ENCODE data around the gene PSKH1.
A peak's percentile ranks its signal among the peaks of the same experiment; 100 is the strongest.

PSKH1 gene

DNA sequence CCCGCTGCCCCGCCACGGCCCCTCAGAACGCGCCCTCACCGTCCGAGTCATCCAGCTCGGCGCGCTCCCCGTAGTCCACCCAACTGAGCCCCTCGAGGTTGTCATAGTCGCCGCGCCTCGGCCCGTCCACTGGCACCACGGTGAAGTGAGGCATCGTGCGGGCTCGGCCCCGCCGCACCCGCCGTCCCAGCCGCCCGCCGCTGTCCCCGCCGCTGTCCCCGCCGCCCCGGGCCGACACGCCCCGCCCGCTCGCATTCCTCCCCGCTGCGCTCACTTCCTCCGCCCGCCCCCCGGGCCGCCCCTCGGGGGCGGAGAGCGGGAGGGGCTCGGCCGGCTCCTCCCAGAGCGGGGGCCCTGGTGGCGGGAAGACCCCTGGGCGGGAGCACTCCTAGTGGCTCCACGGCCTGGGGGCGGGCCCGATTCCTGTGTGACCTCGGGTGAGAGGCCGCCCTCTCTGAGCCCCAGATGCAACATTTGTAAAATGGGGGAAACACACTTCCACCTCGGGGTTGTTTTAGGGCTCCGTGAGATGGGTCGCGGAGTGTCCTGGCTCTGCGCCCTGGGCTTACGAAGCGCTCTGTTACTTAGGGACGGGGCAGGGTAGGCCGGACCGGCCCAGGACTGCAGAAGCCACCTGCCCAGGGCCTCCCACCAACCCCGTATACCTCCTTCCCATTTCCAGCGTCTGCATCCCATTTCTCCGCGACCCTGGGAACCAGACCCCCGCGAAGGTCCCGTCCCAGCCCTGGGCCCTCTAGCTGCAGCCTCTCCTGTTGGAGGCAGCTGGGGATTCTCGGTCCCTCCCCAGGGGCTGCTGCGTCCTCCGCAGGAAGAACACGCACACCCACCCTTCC lies 75.6 kb downstream of the PSKH1 start, which contains the start of gene SLC12A4 (continued):
- no peak for TF ChIP-seq ZNF19 (tag by site-specific recombination; IDR thresholded peaks at IDR 0.05; ENCODE audit: low read depth)
- TF ChIP-seq, protein P1, sequence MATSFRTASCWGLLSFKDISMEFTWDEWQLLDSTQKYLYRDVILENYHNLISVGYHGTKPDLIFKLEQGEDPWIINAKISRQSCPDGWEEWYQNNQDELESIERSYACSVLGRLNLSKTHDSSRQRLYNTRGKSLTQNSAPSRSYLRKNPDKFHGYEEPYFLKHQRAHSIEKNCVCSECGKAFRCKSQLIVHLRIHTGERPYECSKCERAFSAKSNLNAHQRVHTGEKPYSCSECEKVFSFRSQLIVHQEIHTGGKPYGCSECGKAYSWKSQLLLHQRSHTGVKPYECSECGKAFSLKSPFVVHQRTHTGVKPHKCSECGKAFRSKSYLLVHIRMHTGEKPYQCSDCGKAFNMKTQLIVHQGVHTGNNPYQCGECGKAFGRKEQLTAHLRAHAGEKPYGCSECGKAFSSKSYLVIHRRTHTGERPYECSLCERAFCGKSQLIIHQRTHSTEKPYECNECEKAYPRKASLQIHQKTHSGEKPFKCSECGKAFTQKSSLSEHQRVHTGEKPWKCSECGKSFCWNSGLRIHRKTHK (tag by site-specific recombination; IDR thresholded peaks at IDR 0.05) = no peak
- no peak for TF ChIP-seq PRDM6 (tag by site-specific recombination; IDR thresholded peaks at IDR 0.05)
- TF ChIP-seq ZNF624 (tag by site-specific recombination; IDR thresholded peaks at IDR 0.05) = no peak
- TF ChIP-seq ZNF518A (tag by site-specific recombination; conservative IDR thresholded peaks at IDR 0.05; ENCODE audit: low read depth) = no peak
- TF ChIP-seq KLF1 (tag by site-specific recombination; IDR thresholded peaks at IDR 0.05) = peak; percentile 73
- TF ChIP-seq PRDM4 (tag by site-specific recombination; IDR thresholded peaks at IDR 0.05) = no peak
- TF ChIP-seq ZNF521 (tag by site-specific recombination; IDR thresholded peaks at IDR 0.05) = no peak
- TF ChIP-seq ZSCAN30 (tag by site-specific recombination; IDR thresholded peaks at IDR 0.05) = peak; percentile 32
- TF ChIP-seq ZNF785 (tag by site-specific recombination; IDR thresholded peaks at IDR 0.05) = no peak
- TF ChIP-seq ZNF621 (tag by site-specific recombination; IDR thresholded peaks at IDR 0.05) = no peak
- TF ChIP-seq ZIC2 (tag by site-specific recombination; IDR thresholded peaks at IDR 0.05) = peak; percentile 51; the same call in 1 of the 2 replicates
- TF ChIP-seq ZNF140 (tag by site-specific recombination; IDR thresholded peaks at IDR 0.05) = no peak
- peak; percentile 68 for TF ChIP-seq SP7 (tag by site-specific recombination; IDR thresholded peaks at IDR 0.05)
- TF ChIP-seq ZNF830 (tag by site-specific recombination; IDR thresholded peaks at IDR 0.05; ENCODE audit: low read depth) = no peak
- TF ChIP-seq HOXC10 (CRISPR knock-in tag; IDR thresholded peaks at IDR 0.05) = no peak
- TF ChIP-seq ZNF837 (tag by site-specific recombination; IDR thresholded peaks at IDR 0.05) = no peak
- TF ChIP-seq MZF1 (tag by site-specific recombination; IDR thresholded peaks at IDR 0.05; ENCODE audit: borderline replicate concordance) = no peak; the same call in 1 of the 2 replicates
- no peak for TF ChIP-seq TRIM28 (IDR thresholded peaks at IDR 0.05; ENCODE audit: borderline replicate concordance, low read length)
- 0 out of 2 replicates have a peak, but pooled peaks have one; percentile 17 for TF ChIP-seq ZBTB48 (tag by site-specific recombination; IDR thresholded peaks at IDR 0.05)
- no peak for TF ChIP-seq ZNF529 (tag by site-specific recombination; IDR thresholded peaks at IDR 0.05; ENCODE audit: insufficient replicate concordance)
- TF ChIP-seq ZFP69B (tag by site-specific recombination; IDR thresholded peaks at IDR 0.05) = 0 out of 2 replicates have a peak, but pooled peaks have one; percentile 17
- TF ChIP-seq ZNF701 (tag by site-specific recombination; IDR thresholded peaks at IDR 0.05) = no peak
- no peak for TF ChIP-seq MEIS1 (CRISPR knock-in tag; IDR thresholded peaks at IDR 0.05; ENCODE audit: borderline replicate concordance)
- TF ChIP-seq ZNF112 (tag by site-specific recombination; IDR thresholded peaks at IDR 0.05) = no peak
- TF ChIP-seq, protein P2, sequence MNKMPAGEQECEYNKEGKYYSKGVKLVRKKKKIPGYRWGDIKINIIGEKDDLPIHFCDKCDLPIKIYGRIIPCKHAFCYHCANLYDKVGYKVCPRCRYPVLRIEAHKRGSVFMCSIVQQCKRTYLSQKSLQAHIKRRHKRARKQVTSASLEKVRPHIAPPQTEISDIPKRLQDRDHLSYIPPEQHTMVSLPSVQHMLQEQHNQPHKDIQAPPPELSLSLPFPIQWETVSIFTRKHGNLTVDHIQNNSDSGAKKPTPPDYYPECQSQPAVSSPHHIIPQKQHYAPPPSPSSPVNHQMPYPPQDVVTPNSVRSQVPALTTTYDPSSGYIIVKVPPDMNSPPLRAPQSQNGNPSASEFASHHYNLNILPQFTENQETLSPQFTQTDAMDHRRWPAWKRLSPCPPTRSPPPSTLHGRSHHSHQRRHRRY (tag by site-specific recombination; IDR thresholded peaks at IDR 0.05) = no peak
- TF ChIP-seq KLF17 (tag by site-specific recombination; IDR thresholded peaks at IDR 0.05) = peak; percentile 63
